Spinal cord (tissue), 10 donors: ENCODE results near the gene SHISA9. TPM values are rescaled to one million over a fixed set of nuclear protein-coding genes. Genes with fewer than 3 reads are reported as not detected.

ENCODE experiments used
- DNase-seq, 6 donors: peaks; one replicate each; pipeline versions ENCODE4 v3.0.0 to v3.0.0-alpha.2; 2013 to 2015; ENCODE audit warnings: low spot score in 6 of 6, low read depth in 4 of 6
- H3K27ac ChIP-seq: one replicate; pipeline ENCODE4 v1.5.1; 2013; ENCODE audit warnings: low read depth, low read length, control low read depth
- H3K27me3 ChIP-seq: one replicate; pipeline ENCODE4 v1.6.1; 2013; ENCODE audit warnings: low read length; ENCODE audit not compliant: control insufficient read depth, insufficient read depth
- H3K36me3 ChIP-seq: one replicate; pipeline ENCODE4 v1.6.1; 2013; ENCODE audit warnings: low read length; ENCODE audit not compliant: control insufficient read depth, insufficient read depth
- H3K4me1 ChIP-seq: one replicate; pipeline ENCODE4 v1.6.1; 2013; ENCODE audit warnings: low read length; ENCODE audit not compliant: control insufficient read depth, insufficient read depth
- H3K4me3 ChIP-seq: one replicate; pipeline ENCODE4 v1.5.1; 2013; ENCODE audit warnings: low read depth, low read length, control low read depth
- H3K9me3 ChIP-seq: one replicate; pipeline ENCODE4 v1.6.1; 2013; ENCODE audit warnings: low read length; ENCODE audit not compliant: control insufficient read depth, insufficient read depth
- WGBS: methylation state at CpG from one replicate; pipeline ENCODE4 v1.1.5; 2013; ENCODE audit warnings: missing lambda C conversion rate; ENCODE audit not compliant: insufficient coverage; 5-methylcytosine and 5-hydroxymethylcytosine counted together
- polyA plus RNA-seq, 2 donors: library from polyadenylated mRNA; unstranded; fragments of 120-200 nt; gene quantifications; one replicate each; pipeline ENCODE4 v1.2.1, GENCODE V29; 2013; ENCODE audit not compliant: insufficient read length in 2 of 2
- total RNA-seq, 2 donors: library from RNA; depleted of rRNA in 1 of 2; stranded (reverse); fragments of 120-200 nt in 1 of 2; fragments of >200 nt in 1 of 2; gene quantifications; one replicate each; pipeline versions ENCODE4 v1.2.3 to v1.2.4, GENCODE V29; 2013 to 2014
- donor health status: healthy.

The SHISA9 gene
- total and polyA plus RNA-seq, 4 donors = 6.2 to 23.3 (median 14.7) TPM

DNA sequence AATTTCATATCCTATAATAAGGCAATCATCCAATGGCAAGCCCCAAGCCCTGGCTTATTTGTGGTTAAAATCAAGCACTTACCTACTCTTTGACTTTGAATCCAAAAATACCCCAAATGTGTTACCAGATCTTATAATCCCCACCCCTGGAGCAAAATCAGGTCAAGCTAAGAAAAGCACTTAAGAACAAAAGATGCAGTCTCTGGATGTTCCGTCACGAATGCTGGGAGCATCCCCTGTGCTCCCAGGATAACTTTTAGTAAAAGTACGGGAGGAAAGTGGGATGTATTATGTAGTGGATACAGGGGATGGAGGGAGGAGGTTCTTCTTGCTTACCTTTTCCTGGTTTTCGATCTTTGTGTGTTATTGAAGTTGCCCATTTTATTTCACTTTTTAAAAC, 29.5 kb downstream of the SHISA9 start:
- no peak overlapping the region for H3K4me3 ChIP-seq
- 73% methylated on average over 3 of the region's 4 CpGs for WGBS

GRCh38 chr16:12936391-12936790, 35.0 kb downstream of the SHISA9 start:
- 80% methylated on average over 1 of the region's 2 CpGs for WGBS
- DNase-seq = peak in 2 of 6 donors; percentile 9 to 62
- no peaks in the 10 kb centered on the region for H3K4me1 ChIP-seq
- no peaks in the 10 kb centered on the region for H3K36me3 ChIP-seq
- no peaks in the 10 kb centered on the region for H3K9me3 ChIP-seq
- H3K4me3 ChIP-seq = no peak overlapping the region
- no peak overlapping the region for H3K27ac ChIP-seq
- H3K27me3 ChIP-seq = no peaks in the 10 kb centered on the region

More for the DNA sequence above, 29.5 kb downstream of the SHISA9 start:
- Histone ChIP-seq H3K27me3 (no peaks in the 10 kb centered on the region), H3K36me3 (no peaks in the 10 kb centered on the region), H3K27ac (no peak overlapping the region), H3K4me1 (no peaks in the 10 kb centered on the region), H3K9me3 (no peaks in the 10 kb centered on the region)
- no peak for DNase-seq

- Histone ChIP-seq H3K4me3 (no peak overlapping the region), H3K4me1 (no peaks in the 10 kb centered on the region), H3K27ac (no peak overlapping the region), H3K9me3 (no peaks in the 10 kb centered on the region), H3K36me3 (no peaks in the 10 kb centered on the region), H3K27me3 (no peaks in the 10 kb centered on the region)
- no peak for DNase-seq
- WGBS = no CpG with 5 or more reads among the region's 3 CpGs
Observed at GRCh38 chr16:12941896-12942295, 40.5 kb downstream of the SHISA9 start.

DNA sequence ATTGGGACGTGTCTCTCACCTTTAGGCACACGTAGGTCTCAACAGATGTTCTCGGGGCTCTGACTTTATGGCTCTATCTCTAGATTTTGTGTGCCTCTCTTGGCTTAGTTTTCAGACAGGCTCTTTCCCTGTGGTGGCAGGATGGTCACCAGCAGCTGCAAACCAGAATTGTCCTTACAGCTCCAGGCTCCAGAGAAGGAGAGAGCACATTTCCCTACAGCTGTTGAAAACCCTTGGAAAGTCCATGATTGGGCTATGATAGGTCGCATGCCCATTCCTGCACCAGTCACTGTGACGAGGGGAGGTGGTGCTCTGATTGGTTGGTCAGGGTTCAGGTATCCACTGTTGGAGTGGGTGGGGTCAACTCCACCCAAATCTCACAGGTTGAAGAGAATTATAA, 41.5 kb downstream of the SHISA9 start:
- no peaks in the 10 kb centered on the region for H3K4me1 ChIP-seq
- WGBS = 90% methylated on average over 3 of the region's 5 CpGs
- no peak overlapping the region for H3K4me3 ChIP-seq
- H3K36me3 ChIP-seq = no peaks in the 10 kb centered on the region
- DNase-seq = no peak
- H3K9me3 ChIP-seq = no peaks in the 10 kb centered on the region
- H3K27me3 ChIP-seq = no peaks in the 10 kb centered on the region
- H3K27ac ChIP-seq = no peak overlapping the region

GRCh38 chr16:12944300-12944699, 42.9 kb downstream of the SHISA9 start:
- Histone ChIP-seq H3K27me3 (no peaks in the 10 kb centered on the region), H3K4me1 (no peaks in the 10 kb centered on the region), H3K9me3 (no peaks in the 10 kb centered on the region), H3K36me3 (no peaks in the 10 kb centered on the region), H3K4me3 (no peak overlapping the region), H3K27ac (no peak overlapping the region)
- 81% methylated on average over 3 of the region's 3 CpGs for WGBS
- no peak for DNase-seq

DNA sequence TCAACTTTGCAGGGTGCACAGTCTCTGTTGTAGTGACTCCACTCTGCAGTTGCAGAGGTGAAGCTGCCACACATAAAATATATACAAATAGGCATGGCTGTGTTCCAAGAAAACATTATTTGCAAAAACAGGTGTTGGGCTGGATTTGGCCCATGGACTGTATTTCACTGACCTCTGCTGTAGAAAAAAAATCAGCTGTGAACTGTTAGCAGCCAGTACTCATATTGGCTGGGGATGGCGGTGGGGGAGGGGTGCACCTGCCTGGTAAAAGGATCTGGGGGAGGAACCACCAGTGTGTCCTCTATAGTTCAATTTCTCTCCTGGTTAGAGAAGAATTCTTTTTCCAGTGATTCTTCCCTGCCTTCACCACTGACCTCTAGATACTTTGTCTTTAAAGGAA, 50.0 kb downstream of the SHISA9 start:
- no CpG with 5 or more reads among the region's 1 CpG for WGBS
- Histone ChIP-seq H3K36me3 (no peaks in the 10 kb centered on the region), H3K9me3 (no peaks in the 10 kb centered on the region), H3K4me1 (no peaks in the 10 kb centered on the region), H3K4me3 (no peak overlapping the region), H3K27ac (no peak overlapping the region), H3K27me3 (no peaks in the 10 kb centered on the region)
- DNase-seq = no peak

GRCh38 chr16:12951976-12952375, 50.6 kb downstream of the SHISA9 start:
- 82% methylated on average over 2 of the region's 4 CpGs for WGBS
- DNase-seq = no peak
- Histone ChIP-seq H3K9me3 (no peaks in the 10 kb centered on the region), H3K27me3 (no peaks in the 10 kb centered on the region), H3K27ac (no peak overlapping the region), H3K4me1 (no peaks in the 10 kb centered on the region), H3K36me3 (no peaks in the 10 kb centered on the region), H3K4me3 (no peak overlapping the region)

- peaks cover 2% of the 10 kb centered on the region for H3K9me3 ChIP-seq
- no peak for DNase-seq
- peaks cover 4% of the 10 kb centered on the region for H3K4me1 ChIP-seq
- H3K36me3 ChIP-seq = no peaks in the 10 kb centered on the region
- no peak overlapping the region for H3K27ac ChIP-seq
- H3K27me3 ChIP-seq = no peaks in the 10 kb centered on the region
- no peak overlapping the region for H3K4me3 ChIP-seq
Observed at GRCh38 chr16:12958366-12958765, 57.0 kb downstream of the SHISA9 start.

GRCh38 chr16:12959072-12959471, 57.7 kb downstream of the SHISA9 start:
- Histone ChIP-seq H3K27me3 (no peaks in the 10 kb centered on the region), H3K9me3 (peaks cover 2% of the 10 kb centered on the region), H3K4me1 (peaks cover 4% of the 10 kb centered on the region), H3K27ac (no peak overlapping the region), H3K36me3 (no peaks in the 10 kb centered on the region), H3K4me3 (no peak overlapping the region)
- DNase-seq = no peak

DNA sequence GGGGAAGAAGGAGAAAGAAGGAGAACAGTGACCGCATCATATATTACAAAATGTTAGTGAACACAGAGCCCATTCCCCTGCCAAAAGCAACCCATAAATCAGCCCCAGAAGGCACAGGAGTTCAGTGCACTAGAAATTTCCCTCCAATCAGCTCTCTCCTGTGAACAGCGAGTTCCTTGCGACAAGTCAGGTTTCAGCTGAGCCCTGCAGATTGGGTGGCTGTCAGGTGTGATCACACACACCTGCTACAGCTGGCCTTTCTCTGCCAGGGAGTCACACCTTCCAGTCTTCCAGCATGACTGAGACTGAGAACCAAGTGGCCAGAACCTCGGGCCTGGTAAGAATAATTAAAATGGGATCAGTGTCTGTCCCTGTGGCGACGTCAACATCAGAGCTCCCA, 60.2 kb downstream of the SHISA9 start:
- Histone ChIP-seq H3K27me3 (no peaks in the 10 kb centered on the region), H3K4me1 (peaks cover 4% of the 10 kb centered on the region), H3K4me3 (no peak overlapping the region), H3K27ac (no peak overlapping the region), H3K9me3 (peaks cover 2% of the 10 kb centered on the region), H3K36me3 (no peaks in the 10 kb centered on the region)
- no peak for DNase-seq
- 94% methylated on average over 5 of the region's 6 CpGs for WGBS
